GM23338 (cell line): ENCODE data around the gene NRG3. TPM values are rescaled to one million over a fixed set of nuclear protein-coding genes. Genes with fewer than 3 reads are reported as not detected.

Experiments used
- ATAC-seq: fragments of 200-7000 bp; cut with Tn5 transposase; 3 replicates; pipeline ENCODE4 v1.9.1; 2020
- DNase-seq: peaks from one replicate; pipeline ENCODE4 v3.0.0-alpha.2; 2015; ENCODE audit warnings: low spot score
- H2AFZ ChIP-seq: fragments of 200-600 bp; sonication (generic); 2 replicates; pipeline ENCODE4 v1.8.0; 2016; ENCODE audit warnings: antibody characterized with exemption, mild to moderate bottlenecking, moderate library complexity
- H3F3A ChIP-seq: fragments of 200-600 bp; sonication (generic); replicated peaks from 2 replicates; pipeline ENCODE4 v1.8.0; 2017; ENCODE audit warnings: antibody characterized with exemption, mixed run types, low read depth
- H3K27ac ChIP-seq: fragments of 200-600 bp; sonication (generic); 2 replicates; pipeline ENCODE4 v1.6.1; 2016; ENCODE audit warnings: low read depth
- H3K27me3 ChIP-seq: fragments of 200-600 bp; sonication (generic); 2 replicates; pipeline ENCODE4 v1.8.0; 2016; ENCODE audit warnings: mild to moderate bottlenecking, mixed run types, moderate library complexity; ENCODE audit not compliant: insufficient read depth
- H3K36me3 ChIP-seq: fragments of 200-600 bp; sonication (generic); 2 replicates; pipeline ENCODE4 v1.8.0; 2016; ENCODE audit warnings: mild to moderate bottlenecking; ENCODE audit not compliant: insufficient read depth
- H3K4me1 ChIP-seq: fragments of 200-600 bp; sonication (generic); 2 replicates; pipeline ENCODE4 v1.8.0; 2016; ENCODE audit warnings: mild to moderate bottlenecking, moderate library complexity; ENCODE audit not compliant: insufficient read depth
- H3K4me2 ChIP-seq: fragments of 200-600 bp; sonication (generic); 2 replicates; pipeline ENCODE4 v1.7.1; 2017; ENCODE audit warnings: mixed run types
- H3K4me3 ChIP-seq: fragments of 200-600 bp; sonication (generic); 2 replicates; pipeline ENCODE4 v1.6.1; 2016; ENCODE audit warnings: mixed run types
- H3K79me2 ChIP-seq: fragments of 200-600 bp; sonication (generic); replicated peaks from 2 replicates; pipeline ENCODE4 v1.8.0; 2017; ENCODE audit warnings: mild to moderate bottlenecking; ENCODE audit not compliant: insufficient read depth
- H3K9me2 ChIP-seq: fragments of 200-600 bp; sonication (generic); 2 replicates; pipeline ENCODE4 v1.8.0; 2017; ENCODE audit not compliant: insufficient read depth
- H4K20me1 ChIP-seq: fragments of 200-600 bp; sonication (generic); replicated peaks from 2 replicates; pipeline ENCODE4 v1.8.0; 2017; ENCODE audit warnings: mild to moderate bottlenecking; ENCODE audit not compliant: insufficient read depth
- H3K27ac Mint-ChIP-seq: 2 replicates; pipeline ENCODE4 v1.8.0; 2020; ENCODE audit warnings: inconsistent platforms, mild to moderate bottlenecking, moderate library complexity, mixed read lengths
- H3K27me3 Mint-ChIP-seq: 3 replicates; pipeline ENCODE4 v1.8.0; 2022; ENCODE audit warnings: low read depth, mild to moderate bottlenecking, moderate library complexity, mixed read lengths, inconsistent platforms; ENCODE audit not compliant: insufficient read depth, poor library complexity
- H3K36me3 Mint-ChIP-seq: 3 replicates; pipeline ENCODE4 v1.8.0; 2021; ENCODE audit warnings: low read depth, mild to moderate bottlenecking, inconsistent platforms, moderate library complexity, mixed read lengths
- H3K4me1 Mint-ChIP-seq: 3 replicates; pipeline ENCODE4 v1.8.0; 2020; ENCODE audit warnings: mild to moderate bottlenecking, inconsistent platforms, mixed read lengths
- H3K4me3 Mint-ChIP-seq: 3 replicates; pipeline ENCODE4 v1.8.0; 2021; ENCODE audit warnings: moderate library complexity, mild to moderate bottlenecking, inconsistent platforms, mixed read lengths
- H3K9me3 Mint-ChIP-seq: 3 replicates; pipeline ENCODE4 v1.8.0; 2020; ENCODE audit warnings: moderate library complexity, mild to moderate bottlenecking, inconsistent platforms, mixed read lengths
- CREB1 ChIP-seq: fragments of 250-450 bp; sonication (Bioruptor Pico); IDR thresholded peaks from 2 replicates; pipeline ENCODE4 v1.5.0; 2020; ENCODE audit warnings: low read depth, mild to moderate bottlenecking, moderate library complexity
- CTCF ChIP-seq, 2 experiments: fragments of 200-600 bp in 1 of 2; sonication (generic) in 1 of 2; conservative IDR thresholded peaks; 2 replicates each; pipeline versions ENCODE4 v1.5.1 to v1.6.1; 2016 to 2017; ENCODE audit warnings: antibody characterized with exemption in 2 of 2, low read depth in 2 of 2, mild to moderate bottlenecking in 2 of 2, moderate library complexity in 1 of 2
- EZH2 ChIP-seq: fragments of 200-600 bp; sonication (generic); IDR thresholded peaks from one replicate; pipeline ENCODE4 v1.8.0; 2017; ENCODE audit warnings: antibody characterized with exemption, mild to moderate bottlenecking, low read depth; ENCODE audit not compliant: unreplicated experiment
- NANOG ChIP-seq: IDR thresholded peaks from 2 replicates; pipeline ENCODE4 v1.6.1; 2016; ENCODE audit warnings: antibody characterized with exemption, borderline replicate concordance
- POLR2AphosphoS5 ChIP-seq: IDR thresholded peaks from 2 replicates; pipeline ENCODE4 v1.6.1; 2016; ENCODE audit warnings: antibody characterized with exemption, low read depth
- REST ChIP-seq: IDR thresholded peaks from one replicate; pipeline ENCODE4 v1.6.1; 2018; ENCODE audit warnings: antibody characterized with exemption; ENCODE audit not compliant: unreplicated experiment
- ZNF331 ChIP-seq: fragments of 250-450 bp; sonication (Bioruptor Pico); IDR thresholded peaks from 2 replicates; pipeline ENCODE4 v1.5.0; 2020; ENCODE audit warnings: low read depth, mild to moderate bottlenecking, moderate library complexity
- polyA plus RNA-seq: library from polyadenylated mRNA; unstranded; fragments of >200 nt; fragmentation: Nextera tagmentation; extraction: Ambion mirVana; gene quantifications from 2 replicates; pipeline ENCODE4 v1.2.1, GENCODE V29; 2016
- total RNA-seq: library from RNA; depleted of rRNA; stranded (reverse); fragments of >200 nt; shearing (Covaris generic); gene quantifications from 2 replicates; pipeline ENCODE4 v1.2.3, GENCODE V29; 2014
- TF ChIP-seq, protein P1 (sequence below): IDR thresholded peaks from 2 replicates; pipeline ENCODE4 v1.6.1; 2016; ENCODE audit warnings: antibody characterized with exemption
- TF ChIP-seq, protein P2 (sequence below): fragments of 250-450 bp; sonication (Bioruptor Pico); IDR thresholded peaks from 2 replicates; pipeline ENCODE4 v1.5.0; 2020; ENCODE audit warnings: mild to moderate bottlenecking, moderate library complexity

Gene NRG3
- total and polyA plus RNA-seq, 2 experiments from 2014 or later, result 1.9 to 3.9 TPM

DNA sequence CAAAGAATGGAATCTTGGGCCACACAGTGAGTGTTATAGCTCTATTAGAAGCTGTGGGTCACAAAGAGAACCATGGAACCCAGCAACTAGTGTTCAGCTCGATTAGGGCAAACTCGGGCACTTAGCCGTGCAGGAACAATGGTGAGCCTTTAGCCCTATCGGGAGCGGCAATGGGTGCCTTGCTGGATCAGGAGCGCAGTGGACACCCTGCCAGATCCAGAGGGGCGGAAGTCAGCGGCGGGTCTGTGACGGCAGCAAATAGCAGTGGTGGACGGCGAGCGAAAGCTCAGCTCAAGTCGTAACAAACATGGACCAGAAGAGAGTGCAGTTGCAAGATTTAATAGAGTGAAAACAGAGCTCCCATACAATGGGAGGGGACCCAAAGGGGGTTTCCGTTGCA, 43.9 kb upstream of the NRG3 start (continued):
- TF ChIP-seq, protein P1, sequence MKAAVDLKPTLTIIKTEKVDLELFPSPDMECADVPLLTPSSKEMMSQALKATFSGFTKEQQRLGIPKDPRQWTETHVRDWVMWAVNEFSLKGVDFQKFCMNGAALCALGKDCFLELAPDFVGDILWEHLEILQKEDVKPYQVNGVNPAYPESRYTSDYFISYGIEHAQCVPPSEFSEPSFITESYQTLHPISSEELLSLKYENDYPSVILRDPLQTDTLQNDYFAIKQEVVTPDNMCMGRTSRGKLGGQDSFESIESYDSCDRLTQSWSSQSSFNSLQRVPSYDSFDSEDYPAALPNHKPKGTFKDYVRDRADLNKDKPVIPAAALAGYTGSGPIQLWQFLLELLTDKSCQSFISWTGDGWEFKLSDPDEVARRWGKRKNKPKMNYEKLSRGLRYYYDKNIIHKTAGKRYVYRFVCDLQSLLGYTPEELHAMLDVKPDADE, result no peak
- TF ChIP-seq REST (no peak), EZH2 (no peak), CREB1 (no peak), CTCF (conservative IDR thresholded peaks at IDR 0.05; ENCODE audit: low read depth in 2 of 2) (no peak), ZNF331 (no peak), NANOG (no peak)

DNA sequence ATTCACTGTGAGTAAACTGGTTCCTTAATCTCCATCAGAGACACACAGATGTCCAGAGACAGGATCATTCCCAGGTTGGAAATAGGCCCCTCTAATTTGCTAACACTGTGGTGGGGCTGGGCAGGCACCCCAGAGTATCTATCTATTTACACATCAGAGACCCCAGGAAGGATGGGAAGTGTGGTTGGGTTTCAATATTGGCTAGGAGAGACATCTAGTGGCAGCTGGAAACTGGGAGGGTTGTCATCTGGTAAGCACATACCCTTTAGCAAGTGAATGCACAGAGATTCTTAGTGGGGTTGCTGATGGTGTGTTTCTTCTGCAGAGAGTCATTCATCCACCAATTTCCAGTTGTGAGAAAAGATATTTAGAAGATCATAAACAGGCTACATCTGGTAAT, 36.0 kb upstream of the NRG3 start:
- peak; percentile 64 for DNase-seq
- no peaks in the 10 kb centered on the region for H3K36me3 Mint-ChIP-seq
- no peaks in the 10 kb centered on the region for H3K9me3 Mint-ChIP-seq
- no peak overlapping the region for H2AFZ ChIP-seq
- H3K9me2 ChIP-seq, result no peaks in the 10 kb centered on the region
- peaks cover 27% of the 10 kb centered on the region for H3K4me1 Mint-ChIP-seq
- no peaks in the 10 kb centered on the region for H4K20me1 ChIP-seq
- no peak overlapping the region for H3K4me3 ChIP-seq
- H3K4me2 ChIP-seq, result no peak overlapping the region
- TF ChIP-seq, protein P2, sequence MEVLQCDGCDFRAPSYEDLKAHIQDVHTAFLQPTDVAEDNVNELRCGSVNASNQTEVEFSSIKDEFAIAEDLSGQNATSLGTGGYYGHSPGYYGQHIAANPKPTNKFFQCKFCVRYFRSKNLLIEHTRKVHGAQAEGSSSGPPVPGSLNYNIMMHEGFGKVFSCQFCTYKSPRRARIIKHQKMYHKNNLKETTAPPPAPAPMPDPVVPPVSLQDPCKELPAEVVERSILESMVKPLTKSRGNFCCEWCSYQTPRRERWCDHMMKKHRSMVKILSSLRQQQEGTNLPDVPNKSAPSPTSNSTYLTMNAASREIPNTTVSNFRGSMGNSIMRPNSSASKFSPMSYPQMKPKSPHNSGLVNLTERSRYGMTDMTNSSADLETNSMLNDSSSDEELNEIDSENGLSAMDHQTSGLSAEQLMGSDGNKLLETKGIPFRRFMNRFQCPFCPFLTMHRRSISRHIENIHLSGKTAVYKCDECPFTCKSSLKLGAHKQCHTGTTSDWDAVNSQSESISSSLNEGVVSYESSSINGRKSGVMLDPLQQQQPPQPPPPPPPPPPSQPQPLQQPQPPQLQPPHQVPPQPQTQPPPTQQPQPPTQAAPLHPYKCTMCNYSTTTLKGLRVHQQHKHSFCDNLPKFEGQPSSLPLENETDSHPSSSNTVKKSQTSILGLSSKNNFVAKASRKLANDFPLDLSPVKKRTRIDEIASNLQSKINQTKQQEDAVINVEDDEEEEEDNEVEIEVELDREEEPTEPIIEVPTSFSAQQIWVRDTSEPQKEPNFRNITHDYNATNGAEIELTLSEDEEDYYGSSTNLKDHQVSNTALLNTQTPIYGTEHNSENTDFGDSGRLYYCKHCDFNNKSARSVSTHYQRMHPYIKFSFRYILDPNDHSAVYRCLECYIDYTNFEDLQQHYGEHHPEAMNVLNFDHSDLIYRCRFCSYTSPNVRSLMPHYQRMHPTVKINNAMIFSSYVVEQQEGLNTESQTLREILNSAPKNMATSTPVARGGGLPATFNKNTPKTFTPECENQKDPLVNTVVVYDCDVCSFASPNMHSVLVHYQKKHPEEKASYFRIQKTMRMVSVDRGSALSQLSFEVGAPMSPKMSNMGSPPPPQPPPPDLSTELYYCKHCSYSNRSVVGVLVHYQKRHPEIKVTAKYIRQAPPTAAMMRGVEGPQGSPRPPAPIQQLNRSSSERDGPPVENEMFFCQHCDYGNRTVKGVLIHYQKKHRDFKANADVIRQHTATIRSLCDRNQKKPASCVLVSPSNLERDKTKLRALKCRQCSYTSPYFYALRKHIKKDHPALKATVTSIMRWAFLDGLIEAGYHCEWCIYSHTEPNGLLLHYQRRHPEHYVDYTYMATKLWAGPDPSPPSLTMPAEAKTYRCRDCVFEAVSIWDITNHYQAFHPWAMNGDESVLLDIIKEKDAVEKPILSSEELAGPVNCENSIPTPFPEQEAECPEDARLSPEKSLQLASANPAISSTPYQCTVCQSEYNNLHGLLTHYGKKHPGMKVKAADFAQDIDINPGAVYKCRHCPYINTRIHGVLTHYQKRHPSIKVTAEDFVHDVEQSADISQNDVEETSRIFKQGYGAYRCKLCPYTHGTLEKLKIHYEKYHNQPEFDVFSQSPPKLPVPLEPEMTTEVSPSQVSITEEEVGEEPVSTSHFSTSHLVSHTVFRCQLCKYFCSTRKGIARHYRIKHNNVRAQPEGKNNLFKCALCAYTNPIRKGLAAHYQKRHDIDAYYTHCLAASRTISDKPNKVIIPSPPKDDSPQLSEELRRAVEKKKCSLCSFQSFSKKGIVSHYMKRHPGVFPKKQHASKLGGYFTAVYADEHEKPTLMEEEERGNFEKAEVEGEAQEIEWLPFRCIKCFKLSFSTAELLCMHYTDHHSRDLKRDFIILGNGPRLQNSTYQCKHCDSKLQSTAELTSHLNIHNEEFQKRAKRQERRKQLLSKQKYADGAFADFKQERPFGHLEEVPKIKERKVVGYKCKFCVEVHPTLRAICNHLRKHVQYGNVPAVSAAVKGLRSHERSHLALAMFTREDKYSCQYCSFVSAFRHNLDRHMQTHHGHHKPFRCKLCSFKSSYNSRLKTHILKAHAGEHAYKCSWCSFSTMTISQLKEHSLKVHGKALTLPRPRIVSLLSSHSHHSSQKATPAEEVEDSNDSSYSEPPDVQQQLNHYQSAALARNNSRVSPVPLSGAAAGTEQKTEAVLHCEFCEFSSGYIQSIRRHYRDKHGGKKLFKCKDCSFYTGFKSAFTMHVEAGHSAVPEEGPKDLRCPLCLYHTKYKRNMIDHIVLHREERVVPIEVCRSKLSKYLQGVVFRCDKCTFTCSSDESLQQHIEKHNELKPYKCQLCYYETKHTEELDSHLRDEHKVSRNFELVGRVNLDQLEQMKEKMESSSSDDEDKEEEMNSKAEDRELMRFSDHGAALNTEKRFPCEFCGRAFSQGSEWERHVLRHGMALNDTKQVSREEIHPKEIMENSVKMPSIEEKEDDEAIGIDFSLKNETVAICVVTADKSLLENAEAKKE (CRISPR knock-in tag), result 0 out of 2 replicates have a peak, but pooled peaks have one; percentile 2
- peak; percentile 76 to 86 for TF ChIP-seq CTCF (conservative IDR thresholded peaks at IDR 0.05; ENCODE audit: low read depth in 2 of 2)
- TF ChIP-seq POLR2AphosphoS5, result no peak
- no peaks in the 10 kb centered on the region for H3F3A ChIP-seq
- no peak overlapping the region for H3K4me3 Mint-ChIP-seq
- ATAC-seq, result peak; percentile 96
- no peaks in the 10 kb centered on the region for H3K79me2 ChIP-seq
- no peak overlapping the region for H3K27ac Mint-ChIP-seq
- H3K27ac ChIP-seq, result no peak overlapping the region
- peaks cover 16% of the 10 kb centered on the region; the same call in 1 of the 2 replicates for H3K27me3 ChIP-seq
- no peaks in the 10 kb centered on the region for H3K36me3 ChIP-seq
- H3K27me3 Mint-ChIP-seq, result peaks cover 4% of the 10 kb centered on the region
- H3K4me1 ChIP-seq, result no peaks in the 10 kb centered on the region; the same call in 1 of the 2 replicates
